TTC549 (cell line): ENCODE results near the gene MAP1B.

ENCODE experiments used
- FAIRE-seq: peaks from 2 replicates; lab custom pipeline; 2012; peaks lifted over from hg19 to GRCh38; lab: Jason Lieb, UNC

MAP1B gene

DNA sequence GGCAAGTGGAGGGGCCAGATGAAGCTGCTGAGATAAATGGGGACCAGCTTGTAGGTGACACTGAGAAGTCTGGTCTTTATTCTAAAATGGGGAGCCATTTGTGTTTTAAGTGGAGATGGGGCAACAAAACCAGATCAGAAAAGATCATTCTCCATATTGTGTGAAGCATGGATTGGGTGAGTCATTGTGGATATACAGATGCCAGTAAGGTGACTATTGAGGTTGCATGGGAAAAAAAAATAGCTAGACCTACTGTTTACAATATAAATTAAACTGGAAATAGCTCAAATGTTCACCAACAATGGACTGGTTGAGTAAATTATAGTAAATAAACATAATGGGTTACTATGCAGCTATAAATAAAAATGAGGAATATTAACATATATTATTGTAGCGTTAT is 5.4 kb upstream of the MAP1B start:
- FAIRE-seq = no peak

DNA sequence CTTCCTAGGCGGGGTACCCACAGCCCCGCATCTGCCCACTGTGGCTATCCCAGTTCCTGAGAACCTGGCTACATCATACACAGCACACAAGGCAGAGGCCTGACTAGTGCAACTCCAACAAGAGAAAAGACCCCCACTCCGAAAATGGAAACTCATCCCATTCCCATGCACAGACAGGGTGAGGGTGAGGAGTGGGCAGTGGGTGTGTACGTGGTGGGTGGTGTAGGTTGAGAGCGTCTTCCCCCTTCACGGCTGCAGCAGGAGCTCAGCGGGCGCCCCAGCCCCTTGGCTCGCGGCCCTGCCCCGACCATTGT is 501 bp upstream of the MAP1B start:
- no peak for FAIRE-seq

DNA sequence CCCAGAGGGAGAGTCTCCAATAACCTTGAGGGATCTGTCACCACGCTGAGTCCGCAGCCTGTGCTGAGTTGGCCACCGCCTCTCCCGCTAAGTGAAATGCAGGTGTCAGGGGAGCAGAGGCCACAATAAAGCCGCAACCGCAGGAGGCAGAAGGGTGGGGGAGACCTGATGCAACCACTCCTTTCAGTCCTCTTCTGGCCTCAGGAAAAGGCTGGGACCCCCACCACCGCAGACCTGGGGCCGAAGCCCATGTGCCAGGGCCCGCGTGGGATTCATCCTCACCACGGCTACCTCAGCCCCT is 576 bp downstream of the MAP1B start:
- FAIRE-seq = no peak

DNA sequence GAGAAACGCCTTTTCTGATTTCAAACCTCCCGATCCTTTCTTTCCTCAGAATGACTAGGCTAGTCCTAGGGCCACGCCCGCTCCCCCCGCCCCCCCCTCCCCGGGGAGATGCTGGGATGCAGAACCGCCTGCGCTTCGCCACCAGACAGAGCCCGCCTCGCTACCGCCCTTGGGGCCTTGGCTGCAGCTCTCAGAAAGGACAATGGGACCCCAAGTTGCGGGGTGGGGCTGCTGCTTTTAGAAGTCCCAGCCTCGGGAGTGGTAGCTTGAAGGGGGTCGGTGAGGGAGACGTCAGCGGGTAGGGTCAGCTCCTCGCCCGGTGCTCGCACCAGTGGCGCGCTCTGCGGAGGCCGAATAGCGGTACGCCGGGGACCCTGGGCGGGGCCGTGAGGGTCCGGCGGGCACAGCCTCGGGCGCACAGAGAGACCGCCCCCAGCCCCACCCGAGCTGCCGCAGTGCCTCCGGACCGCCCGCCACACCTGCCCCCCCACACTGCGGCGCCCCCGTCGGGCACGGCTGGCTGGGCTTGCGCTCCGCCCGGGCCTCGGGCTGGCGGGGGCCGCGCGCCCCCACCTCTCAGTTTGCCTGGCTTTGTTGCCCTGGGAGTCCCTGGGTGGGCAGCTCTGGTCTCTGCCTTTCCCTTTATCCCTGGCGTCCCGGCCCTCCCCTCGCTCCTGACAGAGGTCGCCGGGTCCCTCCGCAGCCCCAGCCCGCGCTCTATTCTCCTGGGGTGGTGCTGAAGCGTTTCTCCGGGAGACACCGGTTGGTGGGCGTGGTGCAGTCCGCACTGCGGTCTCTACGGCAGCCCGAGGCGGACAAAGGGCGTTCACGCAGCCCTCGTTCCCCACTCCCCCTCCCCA is 1.2 kb downstream of the MAP1B start:
- no peak for FAIRE-seq

DNA sequence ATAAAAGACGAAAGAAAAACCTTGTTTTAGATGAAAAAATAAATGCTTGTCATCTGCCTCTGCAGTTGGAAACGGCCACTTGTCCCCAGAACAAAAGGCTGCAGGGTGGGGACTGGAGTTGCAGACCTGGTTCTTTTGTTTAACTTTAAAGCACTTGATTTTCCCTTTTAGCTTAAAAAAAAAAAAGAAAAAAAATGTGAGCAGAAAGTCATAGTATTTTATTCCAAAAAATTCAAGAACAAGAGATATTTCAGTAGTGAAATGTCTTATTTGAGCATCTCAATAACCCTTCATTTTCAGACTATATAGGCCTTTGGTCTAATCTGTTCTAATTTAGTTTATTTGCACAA is 1.8 kb downstream of the MAP1B start:
- no peak for FAIRE-seq

DNA sequence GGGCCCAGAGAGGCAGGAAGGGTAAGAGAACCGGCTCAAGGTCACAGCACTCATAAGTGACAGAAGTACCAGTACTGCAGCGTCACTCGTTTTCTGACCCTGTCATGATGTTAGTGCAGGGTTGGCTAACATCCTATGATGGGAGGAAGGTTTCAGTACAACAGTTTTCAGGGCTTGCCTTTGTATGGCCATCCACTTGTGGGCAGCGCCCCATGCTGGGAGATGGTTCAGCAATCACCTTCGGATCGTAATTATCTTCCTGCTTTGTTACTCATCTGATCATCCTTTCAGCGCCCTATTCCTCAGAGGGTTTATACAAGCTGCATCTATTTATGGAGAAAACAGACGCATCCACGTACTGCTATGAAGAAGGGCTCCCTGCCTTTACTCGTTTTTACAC is 2.4 kb downstream of the MAP1B start:
- FAIRE-seq = no peak

DNA sequence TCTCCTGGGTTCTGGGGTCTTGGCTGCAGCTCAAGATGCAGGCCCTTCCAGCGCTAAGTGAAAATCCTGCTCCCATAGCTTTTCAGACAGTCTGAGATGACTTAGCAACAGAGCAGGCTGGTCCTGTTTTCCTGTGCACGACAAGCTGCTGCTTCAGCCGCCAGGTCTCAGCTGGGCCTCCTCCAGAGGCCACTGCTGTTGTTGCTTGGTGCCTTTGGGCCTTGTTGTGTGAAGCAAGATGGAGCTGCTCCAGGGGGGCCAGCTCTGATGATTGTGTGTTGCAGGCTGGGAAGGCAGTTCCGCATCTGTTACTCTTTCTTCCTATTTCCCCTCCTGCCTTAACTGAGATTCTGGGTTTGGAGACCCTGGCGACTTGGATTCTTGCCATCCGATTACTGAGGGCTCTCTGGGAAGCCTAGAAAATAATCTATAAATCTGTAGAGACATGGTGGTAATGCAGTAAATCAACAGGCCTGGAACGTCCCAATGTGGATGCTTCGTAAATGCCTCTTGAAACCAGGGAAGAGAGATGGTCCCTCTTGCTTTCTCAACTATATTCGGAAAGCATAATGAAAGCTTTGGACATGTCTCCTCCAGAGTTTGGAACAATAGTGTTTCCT is 3.2 kb downstream of the MAP1B start:
- FAIRE-seq = no peak

DNA sequence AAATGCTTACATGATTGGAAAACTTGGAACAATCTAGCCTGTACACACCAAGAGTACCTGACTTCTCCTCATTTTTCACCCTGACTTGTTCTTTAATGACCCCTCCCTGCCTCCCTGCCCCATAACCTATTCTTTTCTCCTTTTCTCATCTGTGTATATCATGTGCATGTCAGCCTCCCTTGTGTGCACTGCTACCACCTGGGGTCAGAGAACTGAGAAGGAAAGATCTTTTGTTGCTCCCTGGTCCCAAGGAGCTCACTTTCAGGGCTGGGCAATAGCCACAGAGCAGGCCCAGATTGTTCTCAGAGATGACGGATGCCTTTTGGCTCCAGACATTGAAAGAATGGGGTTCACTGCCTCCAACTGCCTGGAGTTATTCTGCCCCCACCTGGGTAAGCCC is 5.1 kb downstream of the MAP1B start:
- FAIRE-seq = no peak

DNA sequence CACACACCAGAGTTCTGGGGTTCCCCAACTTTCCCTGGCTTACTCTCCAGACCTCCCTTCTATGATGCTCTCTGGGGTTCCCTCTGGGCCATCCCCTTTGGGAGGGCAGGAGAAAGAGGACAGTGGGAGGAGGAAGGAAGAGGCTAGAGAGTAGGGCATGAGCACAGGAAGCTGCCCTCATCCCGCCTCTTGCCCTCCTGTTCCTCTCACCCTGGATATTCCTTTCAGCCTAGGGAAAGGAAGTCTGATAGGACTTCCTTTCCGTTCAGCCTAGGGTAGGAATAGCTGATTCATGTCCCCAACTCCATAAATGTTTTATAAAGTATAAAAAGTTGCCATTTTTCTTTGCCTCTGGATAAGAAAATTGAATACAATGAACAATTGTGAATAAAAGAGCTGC is 7.4 kb downstream of the MAP1B start:
- FAIRE-seq = no peak

DNA sequence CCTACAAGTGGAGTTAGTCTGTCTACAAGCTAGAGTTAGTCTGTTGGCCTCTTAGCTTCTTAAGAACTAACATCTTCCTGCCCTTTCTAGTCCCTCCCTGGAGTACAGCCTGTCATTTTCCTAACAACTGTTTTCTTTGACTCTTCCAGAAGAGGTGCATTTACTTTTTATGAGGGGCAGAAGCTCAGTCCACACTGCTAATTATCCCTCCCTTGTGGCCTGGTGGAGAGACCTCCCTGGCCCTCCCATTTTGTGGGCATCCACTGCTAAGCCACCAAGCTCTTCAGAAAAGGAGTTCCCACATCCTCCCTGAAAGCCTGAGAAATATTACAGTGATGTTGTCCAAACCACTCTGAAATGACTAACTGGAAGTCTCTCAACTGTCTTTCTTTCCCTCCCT is 8.0 kb downstream of the MAP1B start:
- no peak for FAIRE-seq

DNA sequence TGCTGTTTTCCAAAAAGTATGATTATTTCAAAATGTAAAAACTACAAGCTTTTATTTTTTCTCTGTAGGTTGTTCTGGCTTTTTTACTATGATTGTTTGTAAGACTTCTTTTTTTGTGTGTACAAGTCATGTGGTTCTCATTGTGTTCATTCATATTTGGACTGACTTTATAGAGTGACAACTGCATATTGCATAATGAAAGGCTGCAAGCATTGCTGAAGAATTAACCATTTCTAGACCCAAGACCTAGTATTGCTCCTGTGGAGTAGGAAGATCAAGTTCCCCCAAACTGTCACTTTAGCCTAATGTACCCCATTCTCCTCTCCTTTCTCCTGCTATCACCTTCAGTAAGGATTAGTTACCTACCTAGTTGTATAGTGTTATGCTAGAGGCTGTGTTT is 10.0 kb downstream of the MAP1B start:
- no peak for FAIRE-seq

DNA sequence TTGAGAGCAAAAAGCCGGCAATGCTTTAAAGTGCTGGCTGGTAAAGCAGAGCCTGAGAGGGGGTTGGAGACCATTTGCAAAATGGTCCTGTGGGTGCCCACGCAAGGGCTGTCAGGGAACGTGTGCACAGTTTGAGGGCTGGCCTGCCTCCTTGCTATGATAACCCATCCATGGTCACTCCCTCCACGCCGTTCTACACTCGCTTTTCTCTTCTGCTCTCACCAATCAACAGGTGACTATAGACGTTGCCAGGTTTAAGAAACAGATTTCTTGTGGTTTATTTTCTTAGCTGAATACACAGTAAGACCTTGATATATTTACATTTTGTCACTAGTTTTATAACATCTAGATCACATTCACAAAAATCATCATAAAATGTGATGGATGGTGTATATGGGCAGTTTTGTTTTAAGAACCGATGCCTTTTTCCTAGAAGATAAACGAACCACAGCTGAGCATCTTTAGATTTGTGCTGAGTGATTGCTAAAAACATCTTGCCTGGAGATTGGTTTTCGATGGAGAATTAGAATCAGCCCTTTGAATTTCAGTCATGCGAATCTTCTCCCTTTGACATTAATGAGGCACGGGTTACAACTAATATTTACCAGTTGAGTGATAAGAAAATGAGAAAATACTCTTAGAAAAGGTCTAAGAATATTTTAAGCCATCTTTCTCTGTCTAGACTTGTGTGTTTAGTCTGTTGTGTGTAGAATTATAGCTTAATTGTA is 13.9 kb downstream of the MAP1B start:
- no peak for FAIRE-seq

DNA sequence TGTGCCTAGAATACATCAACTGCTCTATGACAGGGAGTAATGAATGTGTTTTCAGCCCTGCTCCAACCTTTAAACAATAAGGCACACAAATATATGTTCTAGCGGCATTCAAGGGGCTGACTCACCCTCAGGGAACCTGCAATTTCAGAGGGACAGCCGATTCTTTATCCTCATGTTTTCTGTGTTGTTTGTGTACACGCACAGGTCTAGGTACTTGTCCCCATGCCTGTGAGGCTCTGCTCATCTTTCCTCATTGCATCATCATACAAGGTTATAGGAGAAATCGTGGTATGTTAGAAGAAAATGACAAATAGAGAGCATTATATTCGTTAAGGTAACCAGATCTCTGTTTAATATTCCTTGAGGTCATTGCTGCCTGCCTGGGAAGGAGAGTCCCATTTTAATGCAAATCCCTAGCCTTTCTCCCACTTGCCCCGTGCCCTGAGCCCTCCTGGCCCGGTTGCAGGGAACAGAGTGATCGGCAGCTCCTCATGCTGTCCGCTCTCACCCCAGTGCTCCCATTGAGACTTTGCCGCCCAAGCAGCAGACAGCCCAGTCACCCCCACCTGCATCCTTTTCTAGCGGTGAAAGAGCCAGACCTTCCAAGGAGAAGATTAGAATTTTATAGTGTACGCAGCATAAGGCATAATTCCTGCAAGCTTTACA is 14.6 kb downstream of the MAP1B start:
- FAIRE-seq = no peak

DNA sequence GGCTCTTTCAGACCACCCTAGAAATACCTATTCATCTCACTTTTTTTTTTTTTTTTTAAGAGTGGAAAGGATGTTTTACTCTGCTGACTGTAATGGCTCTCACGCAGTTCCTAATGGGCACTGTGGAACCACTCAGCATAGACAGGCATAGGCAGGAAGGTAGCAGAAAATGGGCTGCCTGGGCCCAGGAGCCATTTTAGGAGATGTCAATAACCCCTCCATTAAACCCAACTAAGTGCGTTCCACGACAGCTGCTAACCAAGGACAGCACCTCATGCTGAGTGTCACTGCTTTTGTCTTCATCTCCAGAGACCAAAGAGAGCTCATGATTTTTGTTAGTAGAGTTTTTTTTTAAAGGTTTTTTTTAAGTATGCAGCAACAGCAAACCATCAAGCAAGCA is 15.3 kb downstream of the MAP1B start:
- no peak for FAIRE-seq

DNA sequence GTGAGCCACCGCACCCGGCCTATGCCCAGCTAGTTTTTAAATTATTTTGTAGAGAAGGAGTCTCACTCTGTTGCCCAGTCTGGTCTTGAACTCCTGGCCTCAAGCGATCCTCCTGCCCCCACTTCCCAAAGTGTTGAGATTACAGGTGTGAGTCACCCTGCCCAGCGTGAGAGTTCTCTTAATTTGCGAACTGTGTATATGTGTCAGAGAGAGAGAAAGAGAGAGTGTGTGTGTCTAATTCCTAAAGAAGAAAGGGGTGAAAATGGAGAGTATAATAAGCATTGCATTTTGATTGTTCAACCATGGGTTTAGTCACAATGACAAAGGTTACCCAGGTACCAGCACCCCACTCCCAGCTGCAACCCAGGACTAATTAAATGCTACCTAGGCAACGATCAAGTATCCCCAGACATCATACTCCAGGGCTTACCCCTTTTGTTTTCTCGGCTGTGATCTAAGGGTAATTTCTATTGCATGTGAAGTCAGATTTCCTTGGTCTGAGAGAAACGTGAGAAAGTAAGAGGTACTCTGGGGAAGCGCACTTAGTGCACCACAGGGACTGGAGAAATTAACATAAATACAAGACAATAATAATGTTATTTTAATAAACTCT is 16.6 kb downstream of the MAP1B start:
- FAIRE-seq = no peak

DNA sequence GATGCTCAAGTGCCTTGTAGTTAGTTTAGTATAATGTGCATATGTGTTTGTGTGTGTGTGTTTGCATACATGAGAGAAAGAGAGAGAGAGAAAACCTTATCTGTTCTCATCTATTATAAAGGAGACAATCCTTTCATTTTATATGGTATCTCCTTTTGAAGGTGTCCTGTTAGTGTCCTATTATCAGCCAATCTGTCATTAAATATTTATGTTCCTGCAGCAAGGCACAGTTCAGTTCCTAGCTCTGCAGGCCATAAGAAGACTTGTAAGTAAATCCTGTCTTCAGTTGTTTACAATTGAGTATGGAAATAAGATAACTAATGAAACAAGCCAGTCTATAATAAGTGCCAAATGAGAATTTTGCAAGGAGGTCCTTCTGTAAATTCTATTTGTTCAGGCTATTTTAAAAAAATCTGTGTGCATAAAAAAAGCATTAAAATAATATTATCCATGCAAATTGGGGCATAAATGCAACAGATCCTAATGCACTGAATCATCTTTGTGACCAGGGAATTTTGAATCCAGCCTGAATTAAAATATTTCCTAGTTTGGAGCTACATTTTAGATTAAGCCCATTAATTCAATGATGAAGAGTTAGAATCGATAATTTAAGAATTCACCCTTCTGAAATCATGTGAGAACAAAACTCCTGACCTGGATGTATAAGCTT is 18.1 kb downstream of the MAP1B start:
- FAIRE-seq = no peak

DNA sequence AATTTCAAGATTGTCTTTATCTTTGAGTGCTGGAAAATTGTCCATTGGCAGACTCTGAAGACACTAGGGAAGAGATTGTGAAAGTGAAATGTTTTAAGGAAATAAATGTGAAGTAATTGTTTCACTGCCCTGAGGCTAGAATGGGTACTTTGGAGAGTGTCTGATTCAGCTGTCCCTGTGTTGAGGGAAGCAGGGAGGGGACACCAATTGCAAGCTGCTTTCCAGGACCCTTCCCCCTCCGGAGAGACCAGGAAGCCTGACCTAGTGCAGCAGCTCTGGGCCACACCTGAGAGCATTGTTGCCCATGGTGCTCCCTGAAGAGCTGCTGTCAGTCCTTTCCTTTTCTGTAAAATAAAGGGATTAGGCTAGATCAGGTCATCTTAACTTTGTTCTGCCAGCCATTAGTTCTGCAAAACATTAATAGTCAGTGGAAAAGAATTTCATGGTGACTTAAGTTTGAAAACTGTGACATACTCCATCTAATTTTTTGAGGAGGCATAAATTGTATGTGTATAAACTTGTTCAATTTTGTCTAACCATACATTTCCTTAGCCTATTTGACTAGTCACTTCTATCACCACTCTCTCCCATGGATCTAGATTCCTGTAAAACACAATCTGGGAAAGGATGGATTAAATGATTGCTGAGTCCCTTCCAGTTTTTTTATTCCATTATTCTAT is 18.8 kb downstream of the MAP1B start:
- FAIRE-seq = no peak

DNA sequence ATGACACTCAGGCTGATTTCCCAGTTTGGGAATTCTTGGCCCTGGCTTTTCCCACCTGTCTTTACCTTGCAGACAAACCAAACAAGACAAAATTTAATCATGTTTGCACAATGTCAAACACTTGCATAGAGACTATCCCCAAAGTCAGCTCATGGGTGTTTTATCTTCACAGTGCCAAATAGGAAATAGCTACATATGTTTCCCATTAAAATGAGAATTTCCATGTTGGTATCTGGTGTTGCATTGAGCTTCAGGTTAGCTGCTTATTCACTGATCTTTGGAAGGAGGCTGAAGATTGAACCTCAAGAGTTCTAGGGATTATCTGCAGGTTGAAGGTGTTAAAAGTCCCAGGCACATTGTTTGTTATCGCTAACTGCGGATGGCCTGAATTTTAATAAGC is 19.5 kb downstream of the MAP1B start:
- FAIRE-seq = no peak

DNA sequence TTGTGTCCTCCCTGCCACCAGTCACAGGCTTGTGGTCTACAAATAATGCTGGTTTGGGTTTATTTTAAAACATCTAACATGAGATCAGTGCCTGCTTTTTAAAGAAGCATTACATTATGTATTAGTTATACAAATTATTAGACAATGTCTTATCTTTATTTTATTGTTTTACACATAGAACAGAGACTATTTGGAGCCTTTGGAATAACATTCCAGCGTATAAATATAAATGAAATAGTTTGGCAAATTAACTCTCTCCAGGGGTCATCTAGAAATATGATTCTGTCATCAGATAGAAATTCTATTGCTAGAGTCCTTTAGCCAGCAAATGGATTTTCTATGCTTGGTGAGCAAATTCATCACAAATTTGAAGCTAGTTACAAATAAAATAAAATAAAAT is 22.4 kb downstream of the MAP1B start:
- FAIRE-seq = no peak

DNA sequence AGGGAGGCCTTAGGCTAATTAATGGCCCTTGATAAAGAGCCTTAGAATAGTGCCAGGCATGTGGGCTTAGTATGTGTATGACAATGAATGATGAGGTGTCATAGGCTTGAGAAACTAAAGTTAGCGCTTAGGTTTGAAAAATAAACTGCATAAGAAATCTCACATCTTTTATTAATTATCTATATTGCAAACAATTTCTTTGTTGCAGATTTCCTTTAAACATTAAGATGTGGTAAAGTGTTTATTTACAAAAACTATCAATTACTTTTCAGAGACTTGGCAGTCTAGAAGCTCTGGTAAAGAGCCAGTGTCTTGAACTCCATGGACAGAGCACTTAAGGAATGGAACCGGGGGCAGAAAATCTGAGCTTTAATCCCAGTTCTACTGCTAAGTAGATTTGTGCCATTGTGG is 23.1 kb downstream of the MAP1B start:
- no peak for FAIRE-seq

DNA sequence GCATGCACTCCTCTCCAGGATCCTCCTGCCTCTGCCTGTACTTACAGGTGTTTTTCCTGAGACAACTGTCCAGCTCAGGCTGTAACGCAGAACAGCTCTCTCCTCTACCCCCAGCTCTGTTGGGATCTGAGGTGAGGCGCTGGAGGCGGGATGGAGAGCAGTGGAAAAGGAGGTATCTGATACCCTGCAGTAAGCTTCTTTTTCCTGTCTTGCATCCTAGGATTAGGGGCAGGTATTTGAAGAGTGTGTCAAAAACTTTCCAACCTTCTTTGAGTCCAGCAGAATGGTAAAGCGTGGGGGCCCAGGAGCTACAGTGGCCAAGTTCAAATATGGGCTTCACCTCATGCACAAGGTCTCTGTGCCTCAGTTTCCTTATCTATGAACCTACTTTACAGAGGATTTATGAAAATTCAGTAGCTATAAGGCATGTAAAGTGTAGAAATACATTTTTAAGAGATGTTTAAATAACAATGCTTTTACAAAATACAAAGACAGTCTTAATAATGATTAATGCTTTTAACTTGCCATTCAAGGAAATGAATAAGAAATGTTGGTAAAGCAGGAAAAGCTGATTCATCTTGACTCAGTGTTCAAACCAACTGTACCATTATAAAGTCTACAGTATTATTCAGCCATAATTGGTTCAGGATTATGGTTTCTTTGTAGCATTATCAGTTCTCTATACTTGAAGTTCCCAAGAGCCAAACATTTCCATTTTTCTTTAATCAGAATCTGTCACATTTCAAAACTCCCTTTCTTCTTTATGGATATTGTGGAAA is 26.1 kb downstream of the MAP1B start:
- no peak for FAIRE-seq
